ENCODE measurements around the gene LIMS2.

DNA sequence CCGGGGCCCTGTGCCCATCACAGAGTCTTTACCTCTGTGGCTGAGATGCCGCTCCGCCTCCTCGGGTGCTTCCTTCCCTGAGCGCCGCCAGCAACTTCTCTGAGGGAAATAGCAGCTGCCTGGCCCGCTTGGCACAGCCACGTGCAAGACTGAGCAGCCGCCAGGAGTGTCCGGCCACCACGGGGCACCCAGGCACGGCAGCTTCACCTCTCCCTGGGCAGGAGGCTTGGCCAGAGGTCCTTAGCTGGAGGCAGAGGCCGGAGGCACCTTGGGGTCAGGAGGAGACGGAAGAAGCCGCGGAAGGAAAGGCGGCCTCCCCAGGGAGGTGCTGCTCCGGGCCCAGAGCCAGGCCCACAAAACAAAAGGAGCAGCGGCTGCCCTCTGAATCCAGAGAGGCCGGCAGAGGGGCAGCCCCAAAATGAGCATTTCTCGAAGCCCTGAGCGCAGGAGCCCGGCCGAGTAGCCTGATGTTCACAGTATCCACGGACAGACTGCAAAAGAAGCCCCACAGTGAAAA, 6.0 kb upstream of the LIMS2 start:
- TF ChIP-seq, protein P1, sequence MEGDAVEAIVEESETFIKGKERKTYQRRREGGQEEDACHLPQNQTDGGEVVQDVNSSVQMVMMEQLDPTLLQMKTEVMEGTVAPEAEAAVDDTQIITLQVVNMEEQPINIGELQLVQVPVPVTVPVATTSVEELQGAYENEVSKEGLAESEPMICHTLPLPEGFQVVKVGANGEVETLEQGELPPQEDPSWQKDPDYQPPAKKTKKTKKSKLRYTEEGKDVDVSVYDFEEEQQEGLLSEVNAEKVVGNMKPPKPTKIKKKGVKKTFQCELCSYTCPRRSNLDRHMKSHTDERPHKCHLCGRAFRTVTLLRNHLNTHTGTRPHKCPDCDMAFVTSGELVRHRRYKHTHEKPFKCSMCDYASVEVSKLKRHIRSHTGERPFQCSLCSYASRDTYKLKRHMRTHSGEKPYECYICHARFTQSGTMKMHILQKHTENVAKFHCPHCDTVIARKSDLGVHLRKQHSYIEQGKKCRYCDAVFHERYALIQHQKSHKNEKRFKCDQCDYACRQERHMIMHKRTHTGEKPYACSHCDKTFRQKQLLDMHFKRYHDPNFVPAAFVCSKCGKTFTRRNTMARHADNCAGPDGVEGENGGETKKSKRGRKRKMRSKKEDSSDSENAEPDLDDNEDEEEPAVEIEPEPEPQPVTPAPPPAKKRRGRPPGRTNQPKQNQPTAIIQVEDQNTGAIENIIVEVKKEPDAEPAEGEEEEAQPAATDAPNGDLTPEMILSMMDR (IDR thresholded peaks at IDR 0.05; ENCODE audit: low read depth, low read length): no peak
- no peak for TF ChIP-seq POLR2A (IDR thresholded peaks at IDR 0.05; ENCODE audit: extremely low read depth, insufficient read length)

All from NB4 (cell line).